Glutamatergic neuron (in vitro differentiated cells): Measurements from ENCODE around the gene GRIPAP1. TPM values are rescaled to one million over a fixed set of nuclear protein-coding genes. Genes with fewer than 3 reads are reported as not detected.
A peak's percentile ranks its signal among the peaks of the same experiment; 100 is the strongest.

Source experiments
- DNase-seq: peaks from one replicate; pipeline ENCODE4 v3.0.0; 2022
- H3K27ac Mint-ChIP-seq: one replicate; pipeline ENCODE4 v1.8.0; 2020; ENCODE audit warnings: mild to moderate bottlenecking, mixed read lengths, inconsistent platforms; ENCODE audit not compliant: unreplicated experiment
- H3K27me3 Mint-ChIP-seq: one replicate; pipeline ENCODE4 v1.8.0; 2020; ENCODE audit warnings: mild to moderate bottlenecking, moderate library complexity, mixed read lengths, inconsistent platforms; ENCODE audit not compliant: unreplicated experiment
- H3K36me3 Mint-ChIP-seq: one replicate; pipeline ENCODE4 v1.8.0; 2020; ENCODE audit warnings: mild to moderate bottlenecking, mixed read lengths, inconsistent platforms; ENCODE audit not compliant: unreplicated experiment
- H3K4me1 Mint-ChIP-seq: one replicate; pipeline ENCODE4 v1.8.0; 2020; ENCODE audit warnings: mild to moderate bottlenecking, low read depth, mixed read lengths, inconsistent platforms; ENCODE audit not compliant: unreplicated experiment
- H3K4me3 Mint-ChIP-seq: one replicate; pipeline ENCODE4 v1.8.0; 2020; ENCODE audit warnings: mild to moderate bottlenecking, mixed read lengths, inconsistent platforms; ENCODE audit not compliant: unreplicated experiment
- H3K9me3 Mint-ChIP-seq: one replicate; pipeline ENCODE4 v1.8.0; 2020; ENCODE audit warnings: mild to moderate bottlenecking, moderate library complexity, mixed read lengths, inconsistent platforms; ENCODE audit not compliant: unreplicated experiment
- total RNA-seq: library from RNA; stranded (reverse); fragmentation: NEBNext Ultra II Directional; extraction: Animal tissue kit (Norgen Biotek cat#: 25700); gene quantifications from one replicate; pipeline ENCODE4 v1.2.1, GENCODE V29; 2021; ENCODE audit not compliant: unreplicated experiment
- TF ChIP-seq, protein P1 (sequence below): fragments of 200-600 bp; sonication (generic); IDR thresholded peaks from one replicate; pipeline ENCODE4 v1.5.0; 2021; ENCODE audit not compliant: partially characterized antibody, unreplicated experiment

GRIPAP1 gene
- total RNA-seq, 1 donor from 2014 or later: 129 TPM

DNA sequence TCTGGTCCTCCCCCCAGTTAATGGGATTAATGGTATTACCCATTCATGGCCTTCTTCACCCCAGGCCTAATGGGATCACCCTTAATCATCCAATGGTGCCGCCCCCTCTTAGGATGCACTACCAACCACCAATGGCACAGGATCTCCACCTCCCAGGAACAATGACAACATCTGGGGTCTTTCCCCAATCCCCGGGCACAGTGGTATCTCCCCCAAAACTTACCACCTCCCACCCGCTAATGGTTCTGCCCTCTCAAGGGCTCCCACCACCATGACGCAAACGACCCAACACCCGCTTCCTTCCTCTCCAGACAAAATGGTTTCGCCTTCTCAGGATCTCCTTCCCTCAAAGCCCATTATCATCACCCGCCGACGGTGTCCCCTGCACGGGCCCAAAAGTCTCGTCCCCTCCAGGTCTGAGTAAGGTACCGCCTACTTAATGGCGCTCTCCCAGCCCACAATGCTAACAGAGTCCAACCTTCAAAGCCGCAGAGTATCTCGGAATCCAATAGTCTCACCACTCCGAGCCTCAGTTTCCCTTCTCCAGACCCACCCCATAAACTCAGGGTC, 458 bp downstream of the GRIPAP1 start:
- Mint-ChIP-seq H3K36me3 (no peaks in the 10 kb centered on the region), H3K4me3 (peak overlapping the region; percentile 92), H3K9me3 (peaks cover 1% of the 10 kb centered on the region), H3K27me3 (peaks cover 1% of the 10 kb centered on the region), H3K27ac (peak overlapping the region; percentile 93), H3K4me1 (peaks cover 5% of the 10 kb centered on the region)
- DNase-seq: peak; percentile 29
- TF ChIP-seq, protein P1, sequence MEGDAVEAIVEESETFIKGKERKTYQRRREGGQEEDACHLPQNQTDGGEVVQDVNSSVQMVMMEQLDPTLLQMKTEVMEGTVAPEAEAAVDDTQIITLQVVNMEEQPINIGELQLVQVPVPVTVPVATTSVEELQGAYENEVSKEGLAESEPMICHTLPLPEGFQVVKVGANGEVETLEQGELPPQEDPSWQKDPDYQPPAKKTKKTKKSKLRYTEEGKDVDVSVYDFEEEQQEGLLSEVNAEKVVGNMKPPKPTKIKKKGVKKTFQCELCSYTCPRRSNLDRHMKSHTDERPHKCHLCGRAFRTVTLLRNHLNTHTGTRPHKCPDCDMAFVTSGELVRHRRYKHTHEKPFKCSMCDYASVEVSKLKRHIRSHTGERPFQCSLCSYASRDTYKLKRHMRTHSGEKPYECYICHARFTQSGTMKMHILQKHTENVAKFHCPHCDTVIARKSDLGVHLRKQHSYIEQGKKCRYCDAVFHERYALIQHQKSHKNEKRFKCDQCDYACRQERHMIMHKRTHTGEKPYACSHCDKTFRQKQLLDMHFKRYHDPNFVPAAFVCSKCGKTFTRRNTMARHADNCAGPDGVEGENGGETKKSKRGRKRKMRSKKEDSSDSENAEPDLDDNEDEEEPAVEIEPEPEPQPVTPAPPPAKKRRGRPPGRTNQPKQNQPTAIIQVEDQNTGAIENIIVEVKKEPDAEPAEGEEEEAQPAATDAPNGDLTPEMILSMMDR: no peak

DNA sequence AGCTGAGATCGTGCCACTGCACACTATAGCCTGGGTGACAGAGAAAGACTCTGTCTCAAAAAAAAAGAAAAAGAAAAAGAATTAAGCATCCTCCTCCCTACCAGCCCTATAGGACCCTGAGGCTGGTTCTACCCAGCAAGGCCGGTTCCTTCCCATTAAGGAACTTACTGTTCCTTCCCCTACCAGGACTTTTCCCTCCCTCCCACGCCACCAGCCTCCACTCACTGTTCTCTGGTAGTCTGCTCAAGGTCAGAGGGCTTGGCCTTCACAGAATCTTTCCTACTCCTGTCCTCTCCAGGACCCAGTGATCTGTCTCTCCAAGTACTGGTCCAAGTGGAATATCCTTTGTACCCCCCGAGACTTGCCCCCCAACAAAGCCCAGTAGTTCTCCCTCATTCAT, 1.4 kb downstream of the GRIPAP1 start:
- H3K27ac Mint-ChIP-seq: no peak overlapping the region
- H3K9me3 Mint-ChIP-seq: peaks cover 1% of the 10 kb centered on the region
- DNase-seq: no peak
- H3K4me3 Mint-ChIP-seq: peak overlapping the region; percentile 92
- H3K27me3 Mint-ChIP-seq: peaks cover 1% of the 10 kb centered on the region
- peaks cover 5% of the 10 kb centered on the region for H3K4me1 Mint-ChIP-seq
- no peaks in the 10 kb centered on the region for H3K36me3 Mint-ChIP-seq
- TF ChIP-seq, protein P1: no peak

DNA sequence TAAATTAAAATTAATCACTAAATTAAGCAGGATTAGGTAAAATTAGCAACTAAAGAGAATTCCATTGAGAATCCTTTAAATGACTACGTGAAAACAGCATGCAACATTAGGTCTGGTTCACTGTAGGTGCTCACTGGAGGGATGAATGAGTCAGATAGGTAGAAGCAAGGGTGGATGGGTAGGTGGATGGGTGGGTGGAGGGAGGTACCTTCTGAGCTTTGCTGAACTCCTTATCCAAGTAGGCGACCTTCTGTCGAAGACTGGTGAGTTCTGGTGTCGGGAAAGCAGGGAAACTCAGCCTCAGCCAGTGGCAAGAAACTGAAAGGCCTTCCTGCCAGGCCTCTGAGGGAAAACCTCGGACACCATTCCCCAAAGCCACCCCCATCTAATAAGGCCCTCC, 3.0 kb downstream of the GRIPAP1 start:
- no peak overlapping the region for H3K4me3 Mint-ChIP-seq
- peaks cover 1% of the 10 kb centered on the region for H3K27me3 Mint-ChIP-seq
- peaks cover 5% of the 10 kb centered on the region for H3K4me1 Mint-ChIP-seq
- no peaks in the 10 kb centered on the region for H3K36me3 Mint-ChIP-seq
- TF ChIP-seq, protein P1: no peak
- H3K9me3 Mint-ChIP-seq: peaks cover 1% of the 10 kb centered on the region
- no peak overlapping the region for H3K27ac Mint-ChIP-seq
- DNase-seq: no peak

DNA sequence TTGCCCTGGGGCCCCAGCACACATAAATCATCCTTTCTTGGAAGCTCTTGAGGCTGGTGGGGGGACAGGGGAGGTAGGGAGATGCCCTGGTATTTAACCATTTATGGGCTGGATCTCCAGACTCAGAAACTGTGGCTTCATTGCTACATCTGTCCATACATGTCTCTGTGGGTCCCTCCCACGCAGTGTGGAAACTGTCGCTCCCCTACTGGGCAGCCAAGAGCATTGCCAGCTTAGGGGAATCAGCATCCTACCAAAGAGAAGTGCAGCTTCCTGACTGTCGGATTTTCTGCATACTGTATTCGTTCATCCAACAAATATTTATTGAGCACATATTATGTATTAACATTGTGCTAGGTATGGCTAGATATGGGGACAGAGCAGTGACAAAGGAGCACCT, 3.7 kb downstream of the GRIPAP1 start:
- Mint-ChIP-seq H3K27ac (no peak overlapping the region), H3K36me3 (no peaks in the 10 kb centered on the region), H3K27me3 (peaks cover 1% of the 10 kb centered on the region), H3K4me3 (no peak overlapping the region), H3K4me1 (peaks cover 5% of the 10 kb centered on the region), H3K9me3 (peaks cover 1% of the 10 kb centered on the region)
- no peak for DNase-seq
- TF ChIP-seq, protein P1: no peak

DNA sequence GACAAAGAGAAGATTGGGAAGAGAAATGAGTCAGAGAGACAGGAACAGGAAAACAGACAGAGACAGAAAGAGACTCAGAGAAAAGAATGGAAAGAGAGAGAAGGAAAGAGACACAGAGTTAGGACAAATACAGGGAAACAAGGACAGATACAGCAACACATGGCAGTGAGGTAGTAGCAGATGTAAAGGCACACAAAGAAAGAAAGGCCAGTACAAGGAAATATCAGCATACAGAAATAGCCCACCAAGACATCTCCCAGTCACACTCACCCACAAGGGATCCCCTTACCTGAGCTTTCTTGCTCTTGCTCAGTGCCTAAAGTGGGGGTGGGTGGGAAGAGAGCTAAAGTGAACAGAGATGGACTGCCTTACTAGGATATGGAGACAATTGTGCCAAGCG, 4.2 kb downstream of the GRIPAP1 start:
- H3K27ac Mint-ChIP-seq: peak overlapping the region; percentile 55
- H3K27me3 Mint-ChIP-seq: peaks cover 1% of the 10 kb centered on the region
- H3K4me3 Mint-ChIP-seq: peak overlapping the region; percentile 30
- no peak for DNase-seq
- no peaks in the 10 kb centered on the region for H3K36me3 Mint-ChIP-seq
- H3K4me1 Mint-ChIP-seq: peaks cover 5% of the 10 kb centered on the region
- peaks cover 1% of the 10 kb centered on the region for H3K9me3 Mint-ChIP-seq
- TF ChIP-seq, protein P1: no peak
